HG03159 (cell line): ENCODE data around the gene PSG4.
"Not testable (repeated sequence)": the region's sequence is repeated elsewhere in the genome, so short reads cannot be mapped to it uniquely, and the experiment has no call there.

ENCODE experiments used
- ATAC-seq: cut with Tn5 transposase; IDR thresholded peaks from one replicate; pipeline ENCODE4 v1.9.1; 2021; ENCODE audit warnings: mild to moderate bottlenecking, moderate library complexity; ENCODE audit not compliant: unreplicated experiment

The PSG4 gene

GRCh38 chr19:43198686-43199419, 6.6 kb downstream of the PSG4 start:
- not testable (repeated sequence) for ATAC-seq

GRCh38 chr19:43197666-43198397, 7.6 kb downstream of the PSG4 start:
- ATAC-seq = not testable (repeated sequence)

- not testable (repeated sequence) for ATAC-seq
Observed at GRCh38 chr19:43194397-43194796, 11.0 kb downstream of the PSG4 start.

- not testable (repeated sequence) for ATAC-seq
Observed at GRCh38 chr19:43192381-43193155, 12.9 kb downstream of the PSG4 start.

- not testable (repeated sequence) for ATAC-seq
Observed at GRCh38 chr19:43188092-43188491, 17.3 kb downstream of the PSG4 start.

- not testable (repeated sequence) for ATAC-seq
Observed at GRCh38 chr19:43186311-43186935, 19.0 kb downstream of the PSG4 start, which contains the start of gene PSG5. TSS of gene PSG5 (minus strand) at chr19:43186536. CDS start at chr19:43186405, 131 bp downstream.

GRCh38 chr19:43181869-43182771, 23.3 kb downstream of the PSG4 start:
- not testable (repeated sequence) for ATAC-seq

- not testable (repeated sequence) for ATAC-seq
Observed at GRCh38 chr19:43179569-43180147, 25.8 kb downstream of the PSG4 start.

- ATAC-seq = not testable (repeated sequence)
Observed at GRCh38 chr19:43178577-43178976, 26.9 kb downstream of the PSG4 start.

- not testable (repeated sequence) for ATAC-seq
Observed at GRCh38 chr19:43165906-43166305, 39.5 kb downstream of the PSG4 start.

- ATAC-seq = not testable (repeated sequence)
Observed at GRCh38 chr19:43163135-43163534, 42.3 kb downstream of the PSG4 start.

GRCh38 chr19:43162261-43162660, 43.2 kb downstream of the PSG4 start:
- not testable (repeated sequence) for ATAC-seq

GRCh38 chr19:43152214-43152613, 53.2 kb downstream of the PSG4 start:
- no peak for ATAC-seq

GRCh38 chr19:43149788-43150187, 55.6 kb downstream of the PSG4 start:
- ATAC-seq = not testable (repeated sequence)

- no peak for ATAC-seq
Observed at GRCh38 chr19:43148233-43148632, 57.2 kb downstream of the PSG4 start.
